Neural progenitor cell (in vitro differentiated cells): ENCODE measurements around the gene EPB42.

Experiments
- EZH2 ChIP-seq: fragments of 200-600 bp; sonication (generic); IDR thresholded peaks from 2 replicates; pipeline ENCODE4 v1.6.1; 2017; ENCODE audit warnings: antibody characterized with exemption, mild to moderate bottlenecking, moderate library complexity
- TF ChIP-seq, protein P1 (sequence below): fragments of 200-600 bp; sonication (generic); IDR thresholded peaks from 2 replicates; pipeline ENCODE4 v1.5.1; 2017; ENCODE audit warnings: antibody characterized with exemption, mild to moderate bottlenecking

DNA sequence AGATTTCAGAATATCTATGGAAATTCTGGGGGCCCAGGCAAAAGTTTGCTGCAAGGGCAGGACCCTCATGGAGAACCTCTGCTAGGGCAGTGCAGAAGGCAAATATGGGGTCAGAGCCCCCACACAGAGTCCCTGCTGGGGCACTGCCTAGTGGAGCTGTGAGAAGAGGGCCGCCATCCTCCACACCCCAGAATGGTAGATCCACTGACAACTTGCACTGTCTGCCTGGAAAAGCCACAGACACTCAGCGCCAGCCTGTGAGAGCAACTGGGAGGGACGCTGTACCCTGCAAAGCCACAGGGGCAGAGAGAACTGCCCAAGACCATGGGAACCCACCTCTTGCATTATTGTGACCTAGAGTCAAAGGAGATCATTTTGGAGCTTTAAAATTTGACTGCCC is 21.8 kb downstream of the EPB42 start:
- TF ChIP-seq, protein P1, sequence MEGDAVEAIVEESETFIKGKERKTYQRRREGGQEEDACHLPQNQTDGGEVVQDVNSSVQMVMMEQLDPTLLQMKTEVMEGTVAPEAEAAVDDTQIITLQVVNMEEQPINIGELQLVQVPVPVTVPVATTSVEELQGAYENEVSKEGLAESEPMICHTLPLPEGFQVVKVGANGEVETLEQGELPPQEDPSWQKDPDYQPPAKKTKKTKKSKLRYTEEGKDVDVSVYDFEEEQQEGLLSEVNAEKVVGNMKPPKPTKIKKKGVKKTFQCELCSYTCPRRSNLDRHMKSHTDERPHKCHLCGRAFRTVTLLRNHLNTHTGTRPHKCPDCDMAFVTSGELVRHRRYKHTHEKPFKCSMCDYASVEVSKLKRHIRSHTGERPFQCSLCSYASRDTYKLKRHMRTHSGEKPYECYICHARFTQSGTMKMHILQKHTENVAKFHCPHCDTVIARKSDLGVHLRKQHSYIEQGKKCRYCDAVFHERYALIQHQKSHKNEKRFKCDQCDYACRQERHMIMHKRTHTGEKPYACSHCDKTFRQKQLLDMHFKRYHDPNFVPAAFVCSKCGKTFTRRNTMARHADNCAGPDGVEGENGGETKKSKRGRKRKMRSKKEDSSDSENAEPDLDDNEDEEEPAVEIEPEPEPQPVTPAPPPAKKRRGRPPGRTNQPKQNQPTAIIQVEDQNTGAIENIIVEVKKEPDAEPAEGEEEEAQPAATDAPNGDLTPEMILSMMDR: no peak
- TF ChIP-seq EZH2: no peak
